ENCODE measurements around the gene CLEC4M. TPM values are rescaled to one million over a fixed set of nuclear protein-coding genes. Genes with fewer than 3 reads are reported as not detected.
"Not testable (repeated sequence)": the region's sequence is repeated elsewhere in the genome, so short reads cannot be mapped to it uniquely, and the experiment has no call there.

The CLEC4M gene
- total RNA-seq, 2 donors from 2014 or later = not detected

- Histone ChIP-seq H3K9ac (ENCODE audit: extremely low read depth, low read length, poor library complexity, severe bottlenecking) (no peak overlapping the region), H3K36me3 (ENCODE audit: control insufficient read depth, insufficient read depth, low read length) (no peaks in the 10 kb centered on the region), H3K27me3 (ENCODE audit: control insufficient read depth, insufficient read depth, low read length, poor library complexity, severe bottlenecking) (peaks cover 10% of the 10 kb centered on the region), H3K27ac (ENCODE audit: low read depth, low read length) (no peak overlapping the region), H3K4me1 (ENCODE audit: control insufficient read depth, insufficient read depth, low read length) (no peaks in the 10 kb centered on the region), H3K4me3 (ENCODE audit: low read length) (no peak overlapping the region), H3K9me3 (ENCODE audit: control insufficient read depth, low read length) (no peaks in the 10 kb centered on the region)
- Mint-ChIP-seq H3K4me3 (no peak overlapping the region), H3K27me3 (ENCODE audit: insufficient read depth) (peaks cover 39% of the 10 kb centered on the region), H3K27ac (no peak overlapping the region), H3K4me1 (no peaks in the 10 kb centered on the region), H3K9me3 (peaks cover 4% of the 10 kb centered on the region), H3K36me3 (ENCODE audit: low read depth) (no peaks in the 10 kb centered on the region)
- WGBS, 2 experiments (ENCODE audit: insufficient coverage in 1 of 2, insufficient read length in 1 of 2) = 62 to 80% methylated on average over 4 to 5 of the region's 5 CpGs
- DNase-seq = no peak
- TF ChIP-seq, protein P1, sequence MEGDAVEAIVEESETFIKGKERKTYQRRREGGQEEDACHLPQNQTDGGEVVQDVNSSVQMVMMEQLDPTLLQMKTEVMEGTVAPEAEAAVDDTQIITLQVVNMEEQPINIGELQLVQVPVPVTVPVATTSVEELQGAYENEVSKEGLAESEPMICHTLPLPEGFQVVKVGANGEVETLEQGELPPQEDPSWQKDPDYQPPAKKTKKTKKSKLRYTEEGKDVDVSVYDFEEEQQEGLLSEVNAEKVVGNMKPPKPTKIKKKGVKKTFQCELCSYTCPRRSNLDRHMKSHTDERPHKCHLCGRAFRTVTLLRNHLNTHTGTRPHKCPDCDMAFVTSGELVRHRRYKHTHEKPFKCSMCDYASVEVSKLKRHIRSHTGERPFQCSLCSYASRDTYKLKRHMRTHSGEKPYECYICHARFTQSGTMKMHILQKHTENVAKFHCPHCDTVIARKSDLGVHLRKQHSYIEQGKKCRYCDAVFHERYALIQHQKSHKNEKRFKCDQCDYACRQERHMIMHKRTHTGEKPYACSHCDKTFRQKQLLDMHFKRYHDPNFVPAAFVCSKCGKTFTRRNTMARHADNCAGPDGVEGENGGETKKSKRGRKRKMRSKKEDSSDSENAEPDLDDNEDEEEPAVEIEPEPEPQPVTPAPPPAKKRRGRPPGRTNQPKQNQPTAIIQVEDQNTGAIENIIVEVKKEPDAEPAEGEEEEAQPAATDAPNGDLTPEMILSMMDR (conservative IDR thresholded peaks at IDR 0.05) = no peak
Measured at GRCh38 chr19:7744199-7744786, 18.8 kb upstream of the CLEC4M start.

- H3K36me3 Mint-ChIP-seq (ENCODE audit: low read depth) = no peaks in the 10 kb centered on the region
- DNase-seq = no peak
- peaks cover 35% of the 10 kb centered on the region for H3K27me3 Mint-ChIP-seq (ENCODE audit: insufficient read depth)
- H3K27ac Mint-ChIP-seq = no peak overlapping the region
- H3K36me3 ChIP-seq (ENCODE audit: control insufficient read depth, insufficient read depth, low read length) = no peaks in the 10 kb centered on the region
- peaks cover 5% of the 10 kb centered on the region for H3K9me3 Mint-ChIP-seq
- H3K4me3 Mint-ChIP-seq = no peak overlapping the region
- H3K27me3 ChIP-seq (ENCODE audit: control insufficient read depth, insufficient read depth, low read length, poor library complexity, severe bottlenecking) = peaks cover 10% of the 10 kb centered on the region
- H3K4me1 Mint-ChIP-seq = no peaks in the 10 kb centered on the region
- no peak overlapping the region for H3K27ac ChIP-seq (ENCODE audit: low read depth, low read length)
- no peak overlapping the region for H3K9ac ChIP-seq (ENCODE audit: extremely low read depth, low read length, poor library complexity, severe bottlenecking)
- H3K4me1 ChIP-seq (ENCODE audit: control insufficient read depth, insufficient read depth, low read length) = no peaks in the 10 kb centered on the region
- TF ChIP-seq, protein P1 (conservative IDR thresholded peaks at IDR 0.05) = no peak
- no peaks in the 10 kb centered on the region for H3K9me3 ChIP-seq (ENCODE audit: control insufficient read depth, low read length)
- 70 to 85% methylated on average over 6 to 11 of the region's 12 CpGs for WGBS, 2 experiments (ENCODE audit: insufficient coverage in 1 of 2, insufficient read length in 1 of 2)
- no peak overlapping the region for H3K4me3 ChIP-seq (ENCODE audit: low read length)
Measured at GRCh38 chr19:7744871-7745650, 18.0 kb upstream of the CLEC4M start.

DNA sequence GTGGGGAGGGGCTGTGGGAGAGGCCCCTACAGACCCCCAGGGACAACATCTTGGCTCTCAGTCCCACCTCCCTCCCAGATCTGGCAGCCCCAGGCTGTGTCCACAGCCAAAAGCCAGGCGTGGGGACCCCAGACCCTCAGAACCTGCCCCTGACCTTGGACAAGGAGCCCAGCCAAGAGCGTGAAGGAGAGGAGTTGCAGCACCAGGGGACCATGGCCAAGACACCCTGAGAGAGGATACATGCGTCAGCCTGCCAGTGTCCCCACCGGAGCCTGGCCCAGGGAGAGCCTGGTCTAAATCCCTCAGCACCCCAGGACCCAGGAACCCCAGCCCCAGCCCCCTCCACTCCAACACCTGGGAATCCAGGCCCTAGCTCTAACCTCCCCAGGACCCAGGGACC, 16.7 kb upstream of the CLEC4M start:
- not testable (repeated sequence) for H3K4me1 Mint-ChIP-seq; DNase-seq; H3K4me3 ChIP-seq (ENCODE audit: low read length); H3K4me1 ChIP-seq (ENCODE audit: control insufficient read depth, insufficient read depth, low read length); H3K36me3 ChIP-seq (ENCODE audit: control insufficient read depth, insufficient read depth, low read length); H3K27ac Mint-ChIP-seq; H3K9ac ChIP-seq (ENCODE audit: extremely low read depth, low read length, poor library complexity, severe bottlenecking); H3K9me3 ChIP-seq (ENCODE audit: control insufficient read depth, low read length); H3K27me3 ChIP-seq (ENCODE audit: control insufficient read depth, insufficient read depth, low read length, poor library complexity, severe bottlenecking); H3K4me3 Mint-ChIP-seq; H3K27ac ChIP-seq (ENCODE audit: low read depth, low read length); H3K36me3 Mint-ChIP-seq (ENCODE audit: low read depth)
- H3K27me3 Mint-ChIP-seq (ENCODE audit: insufficient read depth) = peaks cover 30% of the 10 kb centered on the region
- H3K9me3 Mint-ChIP-seq = peaks cover 11% of the 10 kb centered on the region
- 82% methylated on average over 4 of the region's 4 CpGs; no CpG with 5 or more reads in 1 of the 2 experiments for WGBS, 2 experiments (ENCODE audit: insufficient coverage in 1 of 2, insufficient read length in 1 of 2)

Data from endodermal cell (in vitro differentiated cells).